HCT116 (cell line): ENCODE results near the gene CCDC40. TPM values are rescaled to one million over a fixed set of nuclear protein-coding genes. Genes with fewer than 3 reads are reported as not detected.

Source experiments
- ATAC-seq: fragments of 200-7000 bp; cut with Tn5 transposase; 2 replicates; pipeline ENCODE4 v1.9.1; 2020; ENCODE audit warnings: mild to moderate bottlenecking, moderate library complexity
- BruUV-seq: library from RNA; stranded (reverse); fragments of 400-500 nt; replicated peaks from 2 replicates; lab custom pipeline; 2021; lab: Mats Ljungman, UMichigan
- CTCF ChIA-PET: fragments of 300-600 bp; sonication (Branson Sonifier 250); formaldehyde crosslinking; loops from one replicate; lab custom pipeline; 2021; ENCODE audit warnings: antibody characterized with exemption; lab: Charles Lee
- POLR2A ChIA-PET: fragments of 300-600, 350-600 bp; sonication (Branson Sonifier 250); formaldehyde crosslinking; loops from one replicate; lab custom pipeline; 2021; ENCODE audit warnings: antibody characterized with exemption; lab: Charles Lee
- RAD21 ChIA-PET, 2 experiments: fragments of 300-600 bp; sonication (Branson Sonifier 250); formaldehyde crosslinking; loops; one replicate each; lab custom pipeline; 2023; ENCODE audit warnings: low total read pairs in 2 of 2; ENCODE audit not compliant: uncharacterized antibody in 2 of 2, unreplicated experiment in 2 of 2, low non-redundant PET in 1 of 2; lab: Charles Lee
- DNase-seq: peaks from one replicate; pipeline ENCODE4 v3.0.0-alpha.2; 2010; ENCODE audit warnings: low read depth, low spot score
- H2AFZ ChIP-seq: fragments of 200-600 bp; shearing (Covaris generic), sonication (generic); 2 replicates; pipeline ENCODE4 v1.6.1; 2017; ENCODE audit warnings: low read depth, mixed run types, mixed read lengths, antibody characterized with exemption, low read length; ENCODE audit not compliant: poor library complexity, severe bottlenecking
- H3K27ac ChIP-seq: 2 replicates; pipeline ENCODE4 v1.5.1; 2012; ENCODE audit warnings: low read depth, low read length
- H3K27me3 ChIP-seq: fragments of 200-600 bp; sonication (generic); 2 replicates; pipeline ENCODE4 v1.6.1; 2016; ENCODE audit warnings: mixed run types, low read length, mixed read lengths; ENCODE audit not compliant: insufficient read depth
- H3K36me3 ChIP-seq, 2 experiments: fragments of 200-500 bp in 1 of 2; fragments of 200-600 bp in 1 of 2; sonication (Bioruptor generic) in 1 of 2; sonication (generic) in 1 of 2; 2 replicates each; pipeline versions ENCODE4 v1.5.1 to v1.6.1; 2014 to 2016; ENCODE audit warnings: low read length in 2 of 2, inconsistent platforms in 1 of 2, mixed read lengths in 1 of 2, mixed run types in 1 of 2; ENCODE audit not compliant: insufficient read depth in 2 of 2, control insufficient read depth in 1 of 2
- H3K4me1 ChIP-seq, 2 experiments: fragments of 200-600 bp in 1 of 2; sonication (generic) in 1 of 2; 2 replicates each; pipeline versions ENCODE4 v1.5.1 to v1.6.1; 2012 to 2017; ENCODE audit warnings: low read length in 2 of 2, inconsistent platforms in 1 of 2, mild to moderate bottlenecking in 1 of 2, mixed read lengths in 1 of 2, mixed run types in 1 of 2, moderate library complexity in 1 of 2; ENCODE audit not compliant: insufficient read depth in 2 of 2, control insufficient read depth in 1 of 2
- H3K4me2 ChIP-seq: fragments of 200-600 bp; sonication (generic); 2 replicates; pipeline ENCODE4 v1.6.1; 2017; ENCODE audit warnings: mixed run types, low read length, mixed read lengths
- H3K4me3 ChIP-seq, 2 experiments: fragments of 200-600 bp in 1 of 2; sonication (generic) in 1 of 2; replicated peaks in 1 of 2; 2 replicates each; pipeline ENCODE4 v1.5.1; 2011 to 2016; ENCODE audit warnings: low read length in 2 of 2, control low read depth in 1 of 2, low read depth in 1 of 2, mild to moderate bottlenecking in 1 of 2, mixed read lengths in 1 of 2, mixed run types in 1 of 2
- H3K79me2 ChIP-seq: fragments of 200-600 bp; sonication (generic); 2 replicates; pipeline ENCODE4 v1.6.1; 2017; ENCODE audit warnings: mild to moderate bottlenecking, mixed run types, low read length, moderate library complexity, mixed read lengths; ENCODE audit not compliant: insufficient read depth
- H3K9ac ChIP-seq: fragments of 200-600 bp; sonication (generic); 2 replicates; pipeline ENCODE4 v1.6.1; 2016; ENCODE audit warnings: low read length, mixed read lengths
- H3K9me2 ChIP-seq: fragments of 200-600 bp; sonication (generic), shearing (Covaris generic); 2 replicates; pipeline ENCODE4 v1.6.1; 2017; ENCODE audit warnings: mixed run types, mild to moderate bottlenecking, moderate library complexity; ENCODE audit not compliant: insufficient read depth
- H3K9me3 ChIP-seq, 2 experiments: fragments of 200-500 bp in 1 of 2; fragments of 200-600 bp in 1 of 2; sonication (Bioruptor generic) in 1 of 2; sonication (generic) in 1 of 2; 2 replicates each; pipeline ENCODE4 v1.6.1; 2014 to 2017; ENCODE audit warnings: low read length in 2 of 2, mixed read lengths in 2 of 2, inconsistent platforms in 1 of 2, low read depth in 1 of 2, mild to moderate bottlenecking in 1 of 2, mixed run types in 1 of 2, moderate library complexity in 1 of 2; ENCODE audit not compliant: control insufficient read depth in 1 of 2, insufficient read depth in 1 of 2
- H4K20me1 ChIP-seq: fragments of 200-600 bp; sonication (generic), shearing (Covaris generic); 2 replicates; pipeline ENCODE4 v1.6.1; 2017; ENCODE audit warnings: mixed run types, mild to moderate bottlenecking, moderate library complexity; ENCODE audit not compliant: insufficient read depth
- CBX3 ChIP-seq: IDR thresholded peaks from 2 replicates; pipeline ENCODE4 v1.6.1; 2012; ENCODE audit warnings: low read depth
- CEBPB ChIP-seq: IDR thresholded peaks from 2 replicates; pipeline ENCODE4 v1.6.1; 2012; ENCODE audit warnings: low read depth
- EGR1 ChIP-seq: IDR thresholded peaks from 2 replicates; pipeline ENCODE4 v1.6.1; 2012; ENCODE audit warnings: low read depth
- ELF1 ChIP-seq: IDR thresholded peaks from 2 replicates; pipeline ENCODE4 v1.6.1; 2012; ENCODE audit warnings: low read depth, borderline replicate concordance
- EZH2 ChIP-seq: fragments of 200-600 bp; sonication (generic); IDR thresholded peaks from 2 replicates; pipeline ENCODE4 v1.6.1; 2017; ENCODE audit warnings: antibody characterized with exemption, mixed run types
- EZH2phosphoT487 ChIP-seq: fragments of 200-600 bp; IDR thresholded peaks from 2 replicates; pipeline ENCODE4 v1.6.1; 2018; ENCODE audit warnings: antibody characterized with exemption, borderline replicate concordance
- JUND ChIP-seq: IDR thresholded peaks from 2 replicates; pipeline ENCODE4 v1.6.1; 2012
- POLR2AphosphoS5 ChIP-seq: IDR thresholded peaks from 2 replicates; pipeline ENCODE4 v1.6.1; 2011; ENCODE audit warnings: mild to moderate bottlenecking, low read depth, low read length, moderate library complexity
- RAD21 ChIP-seq: IDR thresholded peaks from 2 replicates; pipeline ENCODE4 v1.6.1; 2012; ENCODE audit warnings: low read depth, mild to moderate bottlenecking
- SIN3A ChIP-seq: IDR thresholded peaks from 2 replicates; pipeline ENCODE4 v1.6.1; 2012; ENCODE audit warnings: low read depth
- SRF ChIP-seq: IDR thresholded peaks from 2 replicates; pipeline ENCODE4 v1.6.1; 2012; ENCODE audit warnings: low read depth
- TCF7L2 ChIP-seq: IDR thresholded peaks from 2 replicates; pipeline ENCODE4 v1.7.0; 2011; ENCODE audit warnings: borderline replicate concordance, inconsistent platforms; ENCODE audit not compliant: insufficient read depth, insufficient read length; ENCODE audit errors: extremely low read depth
- YY1 ChIP-seq: IDR thresholded peaks from 2 replicates; pipeline ENCODE4 v1.6.1; 2011; ENCODE audit warnings: low read length, low read depth, moderate library complexity, mild to moderate bottlenecking; ENCODE audit not compliant: insufficient replicate concordance; ENCODE audit errors: extremely low read depth
- ZFX ChIP-seq: fragments of 450-650 bp; IDR thresholded peaks from 2 replicates; pipeline ENCODE4 v1.6.1; 2017
- ZNF274 ChIP-seq: fragments of 200-500 bp; sonication (Bioruptor generic); IDR thresholded peaks from 2 replicates; pipeline ENCODE4 v1.6.1; 2014; ENCODE audit warnings: mild to moderate bottlenecking, low read depth, low read length, inconsistent platforms
- intact Hi-C: fragments of 100-400 bp; cut with micrococcal nuclease; formaldehyde crosslinking; loops from 2 replicates; pipeline ENCODE4 v1.10.0; 2022
- total RNA-seq: library from RNA; stranded (reverse); gene quantifications from one replicate; pipeline ENCODE4 v1.2.1, GENCODE V29; 2021; ENCODE audit not compliant: unreplicated experiment
- TF ChIP-seq, protein P1 (sequence below): IDR thresholded peaks from 2 replicates; pipeline ENCODE4 v1.6.1; 2012; ENCODE audit warnings: low read depth
- TF ChIP-seq, protein P2 (sequence below), 3 experiments: fragments of 200-600 bp in 1 of 3; sonication (generic) in 1 of 3; IDR thresholded peaks in 2 of 3; conservative IDR thresholded peaks in 1 of 3; 2 replicates each; pipeline ENCODE4 v1.5.1; 2012 to 2017; ENCODE audit warnings: low read depth in 2 of 3, low read length in 2 of 3, antibody characterized with exemption in 1 of 3, borderline replicate concordance in 1 of 3, control low read depth in 1 of 3, mild to moderate bottlenecking in 1 of 3, mixed read lengths in 1 of 3, mixed run types in 1 of 3, moderate library complexity in 1 of 3; ENCODE audit not compliant: insufficient read depth in 1 of 3
- TF ChIP-seq, protein P3 (sequence below): IDR thresholded peaks from 2 replicates; pipeline ENCODE4 v1.6.1; 2012

The CCDC40 gene
- total RNA-seq, 1 experiment from 2014 or later: 10.3 TPM

DNA sequence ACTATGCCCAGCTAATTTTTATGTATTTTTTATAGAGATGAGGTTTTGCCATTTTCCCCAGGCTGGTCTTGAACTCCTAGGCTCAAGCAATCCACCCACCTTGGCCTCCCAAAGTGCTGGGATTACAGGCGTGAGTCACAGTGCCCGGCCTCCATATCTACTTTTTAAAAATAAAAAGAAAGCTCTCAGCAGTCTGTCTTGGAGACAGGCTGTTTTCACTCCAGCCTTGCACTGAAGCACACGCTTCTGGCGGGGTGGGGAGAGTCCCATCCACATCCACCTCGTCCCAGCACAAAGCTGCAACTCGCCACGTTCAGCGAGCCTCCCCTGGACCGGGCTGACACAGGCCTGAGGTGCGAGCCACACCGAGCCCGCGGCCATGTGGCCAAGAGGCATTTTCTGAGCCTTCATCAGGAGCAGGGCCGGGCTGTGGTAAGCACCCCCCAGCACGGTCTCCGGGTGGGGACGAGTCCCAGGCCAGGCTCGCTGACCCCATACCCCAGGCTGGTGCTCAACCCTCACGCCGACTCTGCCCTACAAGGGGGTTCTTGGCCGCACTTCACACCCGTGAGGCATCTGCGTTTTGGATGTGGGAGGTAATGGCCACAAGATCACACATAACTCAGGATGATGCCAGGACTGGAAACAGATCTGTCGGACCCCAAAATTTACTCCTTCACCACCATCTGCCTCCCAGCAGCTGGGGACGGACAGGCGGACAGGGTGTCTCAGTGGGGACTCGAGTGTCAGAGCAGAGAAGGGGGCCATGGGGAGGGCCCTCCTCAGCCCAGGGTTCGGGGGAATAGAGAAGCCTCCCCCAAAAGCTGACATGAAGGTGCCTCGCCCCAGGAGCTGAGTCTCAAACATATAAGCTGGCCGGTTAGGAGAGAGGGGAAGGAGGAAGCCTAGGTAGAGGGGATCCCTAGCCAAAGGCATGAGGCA lies 29.4 kb upstream of the CCDC40 start:
- CTCF ChIA-PET: interaction anchor here (0.7 to 5.2 kb wide), 13 partner anchors 9 to 978 kb away, joined by 3 to 37 read pairs (median 4); partner anchors contain the start of gene GAA
- no peak overlapping the region for H3K4me3 ChIP-seq
- no peaks in the 10 kb centered on the region for H3K9me2 ChIP-seq
- DNase-seq: no peak
- H2AFZ ChIP-seq: no peak overlapping the region
- POLR2A ChIA-PET: interaction anchor here (0.7 to 1.6 kb wide), 2 partner anchors 94 to 210 kb away, joined by 3 read pairs; partner anchors contain the start of gene GAA
- H3K9me3 ChIP-seq: no peaks in the 10 kb centered on the region
- TF ChIP-seq SIN3A: no peak
- TF ChIP-seq POLR2AphosphoS5: no peak
- TF ChIP-seq, protein P1, sequence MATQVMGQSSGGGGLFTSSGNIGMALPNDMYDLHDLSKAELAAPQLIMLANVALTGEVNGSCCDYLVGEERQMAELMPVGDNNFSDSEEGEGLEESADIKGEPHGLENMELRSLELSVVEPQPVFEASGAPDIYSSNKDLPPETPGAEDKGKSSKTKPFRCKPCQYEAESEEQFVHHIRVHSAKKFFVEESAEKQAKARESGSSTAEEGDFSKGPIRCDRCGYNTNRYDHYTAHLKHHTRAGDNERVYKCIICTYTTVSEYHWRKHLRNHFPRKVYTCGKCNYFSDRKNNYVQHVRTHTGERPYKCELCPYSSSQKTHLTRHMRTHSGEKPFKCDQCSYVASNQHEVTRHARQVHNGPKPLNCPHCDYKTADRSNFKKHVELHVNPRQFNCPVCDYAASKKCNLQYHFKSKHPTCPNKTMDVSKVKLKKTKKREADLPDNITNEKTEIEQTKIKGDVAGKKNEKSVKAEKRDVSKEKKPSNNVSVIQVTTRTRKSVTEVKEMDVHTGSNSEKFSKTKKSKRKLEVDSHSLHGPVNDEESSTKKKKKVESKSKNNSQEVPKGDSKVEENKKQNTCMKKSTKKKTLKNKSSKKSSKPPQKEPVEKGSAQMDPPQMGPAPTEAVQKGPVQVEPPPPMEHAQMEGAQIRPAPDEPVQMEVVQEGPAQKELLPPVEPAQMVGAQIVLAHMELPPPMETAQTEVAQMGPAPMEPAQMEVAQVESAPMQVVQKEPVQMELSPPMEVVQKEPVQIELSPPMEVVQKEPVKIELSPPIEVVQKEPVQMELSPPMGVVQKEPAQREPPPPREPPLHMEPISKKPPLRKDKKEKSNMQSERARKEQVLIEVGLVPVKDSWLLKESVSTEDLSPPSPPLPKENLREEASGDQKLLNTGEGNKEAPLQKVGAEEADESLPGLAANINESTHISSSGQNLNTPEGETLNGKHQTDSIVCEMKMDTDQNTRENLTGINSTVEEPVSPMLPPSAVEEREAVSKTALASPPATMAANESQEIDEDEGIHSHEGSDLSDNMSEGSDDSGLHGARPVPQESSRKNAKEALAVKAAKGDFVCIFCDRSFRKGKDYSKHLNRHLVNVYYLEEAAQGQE: no peak
- no peak for TF ChIP-seq SRF
- no peak for TF ChIP-seq JUND
- TF ChIP-seq CBX3: no peak
- TF ChIP-seq EZH2phosphoT487: no peak
- TF ChIP-seq TCF7L2: no peak
- TF ChIP-seq CEBPB: no peak
- TF ChIP-seq EZH2: no peak
- TF ChIP-seq, protein P2, sequence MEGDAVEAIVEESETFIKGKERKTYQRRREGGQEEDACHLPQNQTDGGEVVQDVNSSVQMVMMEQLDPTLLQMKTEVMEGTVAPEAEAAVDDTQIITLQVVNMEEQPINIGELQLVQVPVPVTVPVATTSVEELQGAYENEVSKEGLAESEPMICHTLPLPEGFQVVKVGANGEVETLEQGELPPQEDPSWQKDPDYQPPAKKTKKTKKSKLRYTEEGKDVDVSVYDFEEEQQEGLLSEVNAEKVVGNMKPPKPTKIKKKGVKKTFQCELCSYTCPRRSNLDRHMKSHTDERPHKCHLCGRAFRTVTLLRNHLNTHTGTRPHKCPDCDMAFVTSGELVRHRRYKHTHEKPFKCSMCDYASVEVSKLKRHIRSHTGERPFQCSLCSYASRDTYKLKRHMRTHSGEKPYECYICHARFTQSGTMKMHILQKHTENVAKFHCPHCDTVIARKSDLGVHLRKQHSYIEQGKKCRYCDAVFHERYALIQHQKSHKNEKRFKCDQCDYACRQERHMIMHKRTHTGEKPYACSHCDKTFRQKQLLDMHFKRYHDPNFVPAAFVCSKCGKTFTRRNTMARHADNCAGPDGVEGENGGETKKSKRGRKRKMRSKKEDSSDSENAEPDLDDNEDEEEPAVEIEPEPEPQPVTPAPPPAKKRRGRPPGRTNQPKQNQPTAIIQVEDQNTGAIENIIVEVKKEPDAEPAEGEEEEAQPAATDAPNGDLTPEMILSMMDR (IDR thresholded peaks at IDR 0.05 in 2 of 3, conservative IDR thresholded peaks at IDR 0.05 in 1 of 3; ENCODE audit: borderline replicate concordance in 1 of 3, insufficient read depth in 1 of 3, low read depth in 2 of 3, low read length in 2 of 3): no peak
- no peak for TF ChIP-seq ZFX
- TF ChIP-seq EGR1: no peak
- no peak for TF ChIP-seq RAD21
- no peak for TF ChIP-seq YY1
- TF ChIP-seq, protein P3, sequence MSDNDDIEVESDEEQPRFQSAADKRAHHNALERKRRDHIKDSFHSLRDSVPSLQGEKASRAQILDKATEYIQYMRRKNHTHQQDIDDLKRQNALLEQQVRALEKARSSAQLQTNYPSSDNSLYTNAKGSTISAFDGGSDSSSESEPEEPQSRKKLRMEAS: no peak
- TF ChIP-seq ELF1: no peak
- TF ChIP-seq ZNF274: no peak
- H3K27ac ChIP-seq: no peak overlapping the region; the same call in 1 of the 2 replicates
- H3K4me1 ChIP-seq: peaks cover 17 to 22% of the 10 kb centered on the region in 2 experiments
- H4K20me1 ChIP-seq: no peaks in the 10 kb centered on the region
- no peaks in the 10 kb centered on the region; a peak in 1 of 4 replicates for H3K36me3 ChIP-seq
- RAD21 ChIA-PET: interaction anchor here in 1 of 2 experiments (1.2 kb wide), 1 partner anchor 21 kb away, joined by 5 read pairs; no protein-coding TSS in a partner anchor
- intact Hi-C loops: loop anchor here (5.0 kb wide), 1 partner anchor 975 kb away; no protein-coding TSS in a partner anchor
- H3K79me2 ChIP-seq: no peaks in the 10 kb centered on the region
- BruUV-seq: no TSS peak
- no peak overlapping the region for H3K9ac ChIP-seq
- no peak for ATAC-seq
- H3K4me2 ChIP-seq: no peak overlapping the region
- H3K27me3 ChIP-seq: no peaks in the 10 kb centered on the region
